HEK293 (cell line): ENCODE data around the gene DAZAP1.

Experiments used
- CTCF ChIA-PET: fragments of 350-600 bp; formaldehyde crosslinking; extraction: SDS; loops from one replicate; lab custom pipeline; 2021; ENCODE audit warnings: antibody characterized with exemption; lab: Yijun Ruan, JAX
- POLR2A ChIA-PET: fragments of 300-600 bp; formaldehyde crosslinking; extraction: SDS; loops from one replicate; lab custom pipeline; 2020; ENCODE audit warnings: antibody characterized with exemption, inconsistent platforms; lab: Yijun Ruan, JAX
- H3K27ac ChIP-seq: fragments of 200-500 bp; sonication (Bioruptor generic); 2 replicates; pipeline ENCODE4 v1.5.1; 2014; ENCODE audit warnings: low read depth, low read length, control low read depth, inconsistent platforms; ENCODE audit errors: extremely low read depth
- H3K36me3 ChIP-seq, 2 experiments: fragments of 200-500 bp in 1 of 2; sonication (Bioruptor generic) in 1 of 2; 1 replicate in 1 of 2; 2 replicates in 1 of 2; pipeline ENCODE4 v1.5.1; 2014 to 2017; ENCODE audit warnings: inconsistent platforms in 2 of 2, low read length in 2 of 2; ENCODE audit not compliant: control insufficient read depth in 2 of 2, insufficient read depth in 1 of 2
- H3K4me1 ChIP-seq: fragments of 200-500 bp; sonication (Bioruptor generic); 2 replicates; pipeline ENCODE4 v1.5.1; 2014; ENCODE audit warnings: mild to moderate bottlenecking, low read length, inconsistent platforms; ENCODE audit not compliant: control insufficient read depth, insufficient read depth
- H3K4me3 ChIP-seq: 2 replicates; pipeline ENCODE4 v1.5.1; 2011; ENCODE audit warnings: low read depth, mild to moderate bottlenecking, control low read depth, low read length, moderate library complexity
- H3K9me3 ChIP-seq: fragments of 200-500 bp; sonication (Bioruptor generic); 2 replicates; pipeline ENCODE4 v1.5.1; 2014; ENCODE audit warnings: low read depth, low read length, inconsistent platforms; ENCODE audit not compliant: control insufficient read depth, insufficient read depth
- EGR2 ChIP-seq: fragments of 450-650 bp; formaldehyde crosslinking; IDR thresholded peaks from 2 replicates; pipeline ENCODE4 v1.5.1; 2016; ENCODE audit warnings: low read depth, missing biosample characterization, missing genetic modification characterization
- GLI4 ChIP-seq: fragments of 450-650 bp; formaldehyde crosslinking; IDR thresholded peaks from 2 replicates; pipeline ENCODE4 v1.5.1; 2016; ENCODE audit warnings: missing biosample characterization, missing genetic modification characterization
- IKZF3 ChIP-seq: fragments of 450-650 bp; IDR thresholded peaks from 2 replicates; pipeline ENCODE4 v1.5.0; 2018; ENCODE audit warnings: missing biosample characterization, mild to moderate bottlenecking, missing genetic modification characterization, moderate library complexity
- PATZ1 ChIP-seq: fragments of 450-650 bp; formaldehyde crosslinking; IDR thresholded peaks from 2 replicates; pipeline ENCODE4 v1.5.1; 2016; ENCODE audit warnings: missing biosample characterization, missing genetic modification characterization
- SCRT2 ChIP-seq: fragments of 450-650 bp; formaldehyde crosslinking; IDR thresholded peaks from 2 replicates; pipeline ENCODE4 v1.5.1; 2016; ENCODE audit warnings: missing biosample characterization, missing genetic modification characterization
- WT1 ChIP-seq: fragments of 450-650 bp; formaldehyde crosslinking; IDR thresholded peaks from 2 replicates; pipeline ENCODE4 v1.5.1; 2016; ENCODE audit warnings: missing biosample characterization, missing genetic modification characterization
- ZBTB17 ChIP-seq: fragments of 450-650 bp; formaldehyde crosslinking; IDR thresholded peaks from 2 replicates; pipeline ENCODE4 v1.5.1; 2016; ENCODE audit warnings: missing biosample characterization, missing genetic modification characterization
- ZBTB44 ChIP-seq: fragments of 450-650 bp; IDR thresholded peaks from 2 replicates; pipeline ENCODE4 v1.5.1; 2018; ENCODE audit warnings: missing biosample characterization, mild to moderate bottlenecking, missing genetic modification characterization
- ZBTB49 ChIP-seq: fragments of 450-650 bp; formaldehyde crosslinking; IDR thresholded peaks from 2 replicates; pipeline ENCODE4 v1.5.1; 2016; ENCODE audit warnings: missing biosample characterization, missing genetic modification characterization, low read depth
- ZFHX2 ChIP-seq: fragments of 450-650 bp; formaldehyde crosslinking; conservative IDR thresholded peaks from 2 replicates; pipeline ENCODE4 v1.5.1; 2016; ENCODE audit warnings: missing biosample characterization, missing genetic modification characterization
- ZFP69B ChIP-seq: fragments of 450-650 bp; formaldehyde crosslinking; IDR thresholded peaks from 2 replicates; pipeline ENCODE4 v1.5.1; 2016; ENCODE audit warnings: missing biosample characterization, missing genetic modification characterization
- ZNF10 ChIP-seq: fragments of 450-650 bp; formaldehyde crosslinking; IDR thresholded peaks from 2 replicates; pipeline ENCODE4 v1.5.1; 2017; ENCODE audit warnings: missing biosample characterization, missing genetic modification characterization
- ZNF114 ChIP-seq: fragments of 450-650 bp; formaldehyde crosslinking; IDR thresholded peaks from 2 replicates; pipeline ENCODE4 v1.5.0; 2017; ENCODE audit warnings: missing biosample characterization, missing genetic modification characterization
- ZNF146 ChIP-seq: fragments of 450-650 bp; formaldehyde crosslinking; IDR thresholded peaks from 2 replicates; pipeline ENCODE4 v1.5.1; 2016; ENCODE audit warnings: missing biosample characterization, missing genetic modification characterization
- ZNF211 ChIP-seq: fragments of 450-650 bp; formaldehyde crosslinking; IDR thresholded peaks from 2 replicates; pipeline ENCODE4 v1.5.1; 2016; ENCODE audit warnings: low read depth, missing biosample characterization, missing genetic modification characterization
- ZNF248 ChIP-seq: fragments of 450-650 bp; formaldehyde crosslinking; IDR thresholded peaks from 2 replicates; pipeline ENCODE4 v1.5.1; 2017; ENCODE audit warnings: missing biosample characterization, missing genetic modification characterization
- ZNF362 ChIP-seq: fragments of 450-650 bp; formaldehyde crosslinking; IDR thresholded peaks from 2 replicates; pipeline ENCODE4 v1.5.1; 2016; ENCODE audit warnings: missing biosample characterization, missing genetic modification characterization
- ZNF580 ChIP-seq: fragments of 450-650 bp; formaldehyde crosslinking; IDR thresholded peaks from 2 replicates; pipeline ENCODE4 v1.5.1; 2016; ENCODE audit warnings: missing biosample characterization, missing genetic modification characterization
- ZNF600 ChIP-seq: fragments of 450-650 bp; formaldehyde crosslinking; IDR thresholded peaks from 2 replicates; pipeline ENCODE4 v1.5.1; 2016; ENCODE audit warnings: missing biosample characterization, missing genetic modification characterization
- ZNF670 ChIP-seq: fragments of 450-650 bp; formaldehyde crosslinking; IDR thresholded peaks from 2 replicates; pipeline ENCODE4 v1.5.1; 2016; ENCODE audit warnings: missing biosample characterization, missing genetic modification characterization, low read depth
- ZNF704 ChIP-seq: fragments of 450-650 bp; formaldehyde crosslinking; IDR thresholded peaks from 2 replicates; pipeline ENCODE4 v1.5.1; 2016; ENCODE audit warnings: missing biosample characterization, missing genetic modification characterization
- ZSCAN18 ChIP-seq: fragments of 450-650 bp; formaldehyde crosslinking; IDR thresholded peaks from 2 replicates; pipeline ENCODE4 v1.5.1; 2016; ENCODE audit warnings: missing biosample characterization, missing genetic modification characterization

Gene DAZAP1

GRCh38 chr19:1421958-1422305 lies 14.5 kb downstream of the DAZAP1 start:
- peaks cover 5 to 99% of the 10 kb centered on the region in 2 experiments for H3K36me3 ChIP-seq
- CTCF ChIA-PET = no interaction called here

GRCh38 chr19:1422360-1422759 lies 15.0 kb downstream of the DAZAP1 start:
- Histone ChIP-seq H3K9me3 (no peaks in the 10 kb centered on the region), H3K27ac (peak overlapping the region; percentile 48; the same call in 1 of the 2 replicates), H3K4me1 (no peaks in the 10 kb centered on the region), H3K4me3 (no peak overlapping the region), H3K36me3 (peaks cover 5 to 99% of the 10 kb centered on the region in 2 experiments)
- ChIA-PET POLR2A (no interaction called here), CTCF (no interaction called here)
- TF ChIP-seq SCRT2 (0 out of 2 replicates have a peak, but pooled peaks have one; percentile 3), ZNF114 (tag by site-specific recombination) (no peak), IKZF3 (tag by site-specific recombination) (no peak), WT1 (tag by site-specific recombination) (0 out of 2 replicates have a peak, but pooled peaks have one; percentile 2)

More at GRCh38 chr19:1421958-1422305, 14.5 kb downstream of the DAZAP1 start:
- 0 out of 2 replicates have a peak, but pooled peaks cover 3% of the 10 kb centered on the region for H3K4me1 ChIP-seq
- no peak overlapping the region for H3K27ac ChIP-seq
- TF ChIP-seq ZNF600 (tag by site-specific recombination) (no peak), SCRT2 (0 out of 2 replicates have a peak, but pooled peaks have one; percentile 22), EGR2 (tag by site-specific recombination) (peak; percentile 44; the same call in 1 of the 2 replicates), ZFHX2 (tag by site-specific recombination) (peak; percentile 44; the same call in 1 of the 2 replicates), WT1 (tag by site-specific recombination) (0 out of 2 replicates have a peak, but pooled peaks have one; percentile 5)
- no peaks in the 10 kb centered on the region for H3K9me3 ChIP-seq
- no peak overlapping the region for H3K4me3 ChIP-seq
- POLR2A ChIA-PET = no interaction called here

- H3K4me1 ChIP-seq = no peaks in the 10 kb centered on the region
- TF ChIP-seq ZNF704 = no peak
- no peak for TF ChIP-seq ZNF248 (tag by site-specific recombination)
- TF ChIP-seq ZNF362 (tag by site-specific recombination) = no peak
- no peak for TF ChIP-seq GLI4 (tag by site-specific recombination)
- no peak for TF ChIP-seq ZBTB44 (tag by site-specific recombination)
- TF ChIP-seq ZNF580 (tag by site-specific recombination) = no peak
- TF ChIP-seq ZNF10 (tag by site-specific recombination) = no peak
- no peak for TF ChIP-seq ZNF146 (tag by site-specific recombination)
- TF ChIP-seq ZBTB17 (tag by site-specific recombination) = no peak
- no peak for TF ChIP-seq ZSCAN18
- no peak for TF ChIP-seq PATZ1 (tag by site-specific recombination)
- no peak for TF ChIP-seq ZNF211
- no peak for TF ChIP-seq ZBTB49 (tag by site-specific recombination)
- TF ChIP-seq ZFP69B = no peak
- TF ChIP-seq ZNF670 (tag by site-specific recombination) = no peak
Observed at GRCh38 chr19:1422943-1423342, 15.6 kb downstream of the DAZAP1 start.

More at GRCh38 chr19:1422943-1423342, 15.6 kb downstream of the DAZAP1 start:
- no peaks in the 10 kb centered on the region for H3K9me3 ChIP-seq
- CTCF ChIA-PET = no interaction called here
- peaks cover 5 to 99% of the 10 kb centered on the region in 2 experiments for H3K36me3 ChIP-seq
- POLR2A ChIA-PET = no interaction called here
- no peak overlapping the region for H3K4me3 ChIP-seq
- 0 out of 2 replicates have a peak overlapping the region, but pooled peaks have one; percentile 48 for H3K27ac ChIP-seq
